A549 (cell line): ENCODE data around the gene SIRT7. TPM values are rescaled to one million over a fixed set of nuclear protein-coding genes. Genes with fewer than 3 reads are reported as not detected.

Source experiments
- ATAC-seq, 2 experiments: fragments of 200-7000 bp in 1 of 2; fragments of >200 bp in 1 of 2; cut with Nextera tagmentation in 1 of 2; cut with Tn5 transposase in 1 of 2; 3 replicates each; pipeline versions ENCODE4 v1.8.0 to v1.9.1; 2018 to 2020; ENCODE audit warnings: mild to moderate bottlenecking in 1 of 2, moderate library complexity in 1 of 2
- CTCF ChIA-PET: fragments of 300-600 bp; sonication (Branson Sonifier 250); formaldehyde crosslinking; extraction: SDS; loops from one replicate; lab custom pipeline; 2021; ENCODE audit warnings: antibody characterized with exemption, inconsistent platforms; lab: Yijun Ruan, JAX
- POLR2A ChIA-PET: fragments of 350-600 bp; formaldehyde crosslinking; extraction: SDS; loops from one replicate; lab custom pipeline; 2021; ENCODE audit warnings: antibody characterized with exemption, inconsistent platforms; lab: Yijun Ruan, JAX
- DNase-seq, 2 experiments: peaks; one replicate each; pipeline versions ENCODE4 v3.0.0 to v3.0.0-alpha.2; 2011 to 2016; ENCODE audit warnings: low read depth in 1 of 2, low spot score in 1 of 2
- FAIRE-seq: peaks from 2 replicates; lab custom pipeline; 2011; peaks lifted over from hg19 to GRCh38; lab: Jason Lieb, UNC
- H3K27ac ChIP-seq, 2 experiments: fragments of >200 bp; sonication (Bioruptor Twin); formaldehyde crosslinking; 3 replicates each; pipeline ENCODE4 v1.5.1; 2016 to 2017
- H3K4me1 ChIP-seq: fragments of >200 bp; sonication (Bioruptor Twin); formaldehyde crosslinking; 3 replicates; pipeline ENCODE4 v1.6.1; 2016
- H3K4me2 ChIP-seq: fragments of >200 bp; sonication (Bioruptor Twin); formaldehyde crosslinking; 3 replicates; pipeline ENCODE4 v1.6.1; 2016
- H3K4me3 ChIP-seq: fragments of >200 bp; sonication (Bioruptor Twin); formaldehyde crosslinking; 3 replicates; pipeline ENCODE4 v1.5.1; 2016
- H3K9me3 ChIP-seq: fragments of >200 bp; sonication (Bioruptor Twin); formaldehyde crosslinking; 3 replicates; pipeline ENCODE4 v1.6.1; 2016
- BHLHE40 ChIP-seq: IDR thresholded peaks from 2 replicates; pipeline ENCODE4 v1.6.1; 2012; ENCODE audit warnings: low read depth, low read length, inconsistent platforms
- CHD2 ChIP-seq: fragments of 150-350 bp; IDR thresholded peaks from 2 replicates; pipeline ENCODE4 v1.6.1; 2014; ENCODE audit warnings: low read length; ENCODE audit not compliant: partially characterized antibody
- EP300 ChIP-seq, 2 experiments: fragments of >200 bp; sonication (Bioruptor Twin); formaldehyde crosslinking; IDR thresholded peaks; 2 replicates in 1 of 2; 3 replicates in 1 of 2; pipeline ENCODE4 v1.6.1; 2016 to 2017
- HDAC2 ChIP-seq: fragments of 200-600 bp; sonication (generic); IDR thresholded peaks from 2 replicates; pipeline ENCODE4 v1.6.1; 2016
- HEYL ChIP-seq: fragments of 250-450 bp; sonication (Bioruptor Pico); IDR thresholded peaks from 2 replicates; pipeline ENCODE4 v1.8.0; 2021; ENCODE audit warnings: mild to moderate bottlenecking, moderate library complexity
- JUN ChIP-seq, 2 experiments: fragments of >200 bp; sonication (Bioruptor Twin); formaldehyde crosslinking; IDR thresholded peaks; 2 replicates in 1 of 2; 3 replicates in 1 of 2; pipeline ENCODE4 v1.6.1; 2016 to 2017
- JUNB ChIP-seq: fragments of >200 bp; sonication (Bioruptor Twin); formaldehyde crosslinking; IDR thresholded peaks from 2 replicates; pipeline ENCODE4 v1.6.1; 2016
- KDM5A ChIP-seq: fragments of 200-600 bp; sonication (generic); IDR thresholded peaks from 2 replicates; pipeline ENCODE4 v1.6.1; 2016; ENCODE audit warnings: antibody characterized with exemption, mild to moderate bottlenecking
- MYC ChIP-seq: IDR thresholded peaks from 2 replicates; pipeline ENCODE4 v1.6.1; 2012; ENCODE audit warnings: mild to moderate bottlenecking, inconsistent platforms, low read length, improper control_type of control experiment, borderline replicate concordance
- POLR2A ChIP-seq: IDR thresholded peaks from 2 replicates; pipeline ENCODE4 v1.6.1; 2012; ENCODE audit warnings: mild to moderate bottlenecking, low read length
- TFCP2L1 ChIP-seq: fragments of 250-450 bp; sonication (Bioruptor Pico); IDR thresholded peaks from 2 replicates; pipeline ENCODE4 v1.5.0; 2021; ENCODE audit warnings: mild to moderate bottlenecking
- ZFP36 ChIP-seq: fragments of 450-650 bp; IDR thresholded peaks from 2 replicates; pipeline ENCODE4 v1.6.1; 2014; ENCODE audit warnings: borderline replicate concordance; ENCODE audit not compliant: partially characterized antibody
- ZNF302 ChIP-seq: fragments of 250-450 bp; sonication (Bioruptor Pico); IDR thresholded peaks from 2 replicates; pipeline ENCODE4 v1.9.0; 2021; ENCODE audit warnings: inconsistent platforms, mild to moderate bottlenecking, moderate library complexity
- ZSCAN20 ChIP-seq: fragments of 250-450 bp; sonication (Bioruptor Pico); IDR thresholded peaks from 2 replicates; pipeline ENCODE4 v1.8.0; 2022; ENCODE audit warnings: mild to moderate bottlenecking, moderate library complexity
- WGBS: methylation state at CpG from one replicate; pipeline ENCODE4 v1.1.6; 2017; ENCODE audit errors: missing lambda C conversion rate; 5-methylcytosine and 5-hydroxymethylcytosine counted together
- polyA plus RNA-seq, 4 experiments: library from polyadenylated mRNA; depleted of rRNA in 3 of 4; stranded (reverse); fragments of >200 nt; fragmentation: RNase III in 1 of 4; extraction: RNeasy Plus Mini Kit Qiagen cat#74134 plus additional on column Dnase treatment in 1 of 4; gene quantifications; 2 replicates in 3 of 4; 3 replicates in 1 of 4; pipeline ENCODE4 v1.2.3, GENCODE V29; 2011 to 2017
- TF ChIP-seq, protein P1 (sequence below): fragments of >200 bp; sonication (Bioruptor Twin); formaldehyde crosslinking; IDR thresholded peaks from 2 replicates; pipeline ENCODE4 v1.6.1; 2016
- TF ChIP-seq, protein P2 (sequence below): fragments of 200-600 bp; sonication (generic); IDR thresholded peaks from 2 replicates; pipeline ENCODE4 v1.6.1; 2016; ENCODE audit warnings: antibody characterized with exemption, mild to moderate bottlenecking, moderate library complexity
- TF ChIP-seq, protein P3 (sequence below): fragments of 450-650 bp; IDR thresholded peaks from 2 replicates; pipeline ENCODE4 v1.6.1; 2014; ENCODE audit warnings: antibody characterized with exemption

SIRT7 gene
- polyA plus RNA-seq, 2 of the 4 experiments (the other 2 are of a cell fraction): 9.8 to 35.2 TPM

GRCh38 chr17:81908793-81909192 is 9.2 kb downstream of the SIRT7 start:
- no peaks in the 10 kb centered on the region for H3K9me3 ChIP-seq
- FAIRE-seq (no peak), DNase-seq (no peak), ATAC-seq (no peak)
- H3K4me2 ChIP-seq: no peak overlapping the region
- no peak for TF ChIP-seq ZSCAN20 (CRISPR knock-in tag)
- WGBS: 93% methylated on average over 10 of the region's 11 CpGs
- POLR2A ChIA-PET: no interaction called here
- peaks cover 10% of the 10 kb centered on the region; the same call in 2 of the 3 replicates for H3K4me1 ChIP-seq
- CTCF ChIA-PET: interaction anchor here (0.8 to 7.6 kb wide), 6 partner anchors 8 to 112 kb away, joined by 3 to 68 read pairs (median 5); partner anchors contain the start of gene MAFG
- no peak overlapping the region for H3K27ac ChIP-seq
- no peak overlapping the region for H3K4me3 ChIP-seq

- Histone ChIP-seq H3K4me2 (no peak overlapping the region), H3K4me3 (no peak overlapping the region), H3K27ac (no peak overlapping the region), H3K9me3 (no peaks in the 10 kb centered on the region), H3K4me1 (peaks cover 10% of the 10 kb centered on the region; the same call in 2 of the 3 replicates)
- TF ChIP-seq, protein P1, sequence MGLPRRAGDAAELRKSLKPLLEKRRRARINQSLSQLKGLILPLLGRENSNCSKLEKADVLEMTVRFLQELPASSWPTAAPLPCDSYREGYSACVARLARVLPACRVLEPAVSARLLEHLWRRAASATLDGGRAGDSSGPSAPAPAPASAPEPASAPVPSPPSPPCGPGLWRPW: no peak
- TF ChIP-seq POLR2A: no peak; the same call in 1 of the 2 replicates
- no peak for TF ChIP-seq KDM5A
- TF ChIP-seq HEYL (CRISPR knock-in tag): no peak
- no peak for TF ChIP-seq ZNF302 (CRISPR knock-in tag)
- no peak for TF ChIP-seq JUN (IDR thresholded peaks at IDR 0.05)
- TF ChIP-seq, protein P2, sequence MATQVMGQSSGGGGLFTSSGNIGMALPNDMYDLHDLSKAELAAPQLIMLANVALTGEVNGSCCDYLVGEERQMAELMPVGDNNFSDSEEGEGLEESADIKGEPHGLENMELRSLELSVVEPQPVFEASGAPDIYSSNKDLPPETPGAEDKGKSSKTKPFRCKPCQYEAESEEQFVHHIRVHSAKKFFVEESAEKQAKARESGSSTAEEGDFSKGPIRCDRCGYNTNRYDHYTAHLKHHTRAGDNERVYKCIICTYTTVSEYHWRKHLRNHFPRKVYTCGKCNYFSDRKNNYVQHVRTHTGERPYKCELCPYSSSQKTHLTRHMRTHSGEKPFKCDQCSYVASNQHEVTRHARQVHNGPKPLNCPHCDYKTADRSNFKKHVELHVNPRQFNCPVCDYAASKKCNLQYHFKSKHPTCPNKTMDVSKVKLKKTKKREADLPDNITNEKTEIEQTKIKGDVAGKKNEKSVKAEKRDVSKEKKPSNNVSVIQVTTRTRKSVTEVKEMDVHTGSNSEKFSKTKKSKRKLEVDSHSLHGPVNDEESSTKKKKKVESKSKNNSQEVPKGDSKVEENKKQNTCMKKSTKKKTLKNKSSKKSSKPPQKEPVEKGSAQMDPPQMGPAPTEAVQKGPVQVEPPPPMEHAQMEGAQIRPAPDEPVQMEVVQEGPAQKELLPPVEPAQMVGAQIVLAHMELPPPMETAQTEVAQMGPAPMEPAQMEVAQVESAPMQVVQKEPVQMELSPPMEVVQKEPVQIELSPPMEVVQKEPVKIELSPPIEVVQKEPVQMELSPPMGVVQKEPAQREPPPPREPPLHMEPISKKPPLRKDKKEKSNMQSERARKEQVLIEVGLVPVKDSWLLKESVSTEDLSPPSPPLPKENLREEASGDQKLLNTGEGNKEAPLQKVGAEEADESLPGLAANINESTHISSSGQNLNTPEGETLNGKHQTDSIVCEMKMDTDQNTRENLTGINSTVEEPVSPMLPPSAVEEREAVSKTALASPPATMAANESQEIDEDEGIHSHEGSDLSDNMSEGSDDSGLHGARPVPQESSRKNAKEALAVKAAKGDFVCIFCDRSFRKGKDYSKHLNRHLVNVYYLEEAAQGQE: no peak
- no peak for TF ChIP-seq JUNB
- TF ChIP-seq EP300 (IDR thresholded peaks at IDR 0.05): no peak
- no peak for TF ChIP-seq ZFP36
- no peak for TF ChIP-seq TFCP2L1 (CRISPR knock-in tag)
- no peak for TF ChIP-seq CHD2
- TF ChIP-seq, protein P3, sequence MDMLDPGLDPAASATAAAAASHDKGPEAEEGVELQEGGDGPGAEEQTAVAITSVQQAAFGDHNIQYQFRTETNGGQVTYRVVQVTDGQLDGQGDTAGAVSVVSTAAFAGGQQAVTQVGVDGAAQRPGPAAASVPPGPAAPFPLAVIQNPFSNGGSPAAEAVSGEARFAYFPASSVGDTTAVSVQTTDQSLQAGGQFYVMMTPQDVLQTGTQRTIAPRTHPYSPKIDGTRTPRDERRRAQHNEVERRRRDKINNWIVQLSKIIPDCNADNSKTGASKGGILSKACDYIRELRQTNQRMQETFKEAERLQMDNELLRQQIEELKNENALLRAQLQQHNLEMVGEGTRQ: no peak
- TF ChIP-seq BHLHE40: no peak
- no peak for TF ChIP-seq HDAC2
- no peak for TF ChIP-seq MYC
- WGBS: 94% methylated on average over 24 of the region's 26 CpGs
- no peak for FAIRE-seq
- CTCF ChIA-PET: interaction anchor here (1.2 to 2.8 kb wide), 6 partner anchors 12 to 85 kb away, joined by 3 to 7 read pairs (median 4); partner anchors contain the start of gene MAFG
- ATAC-seq: no peak
- POLR2A ChIA-PET: no interaction called here
- DNase-seq: no peak
These were observed 10.5 kb downstream of the SIRT7 start for GRCh38 chr17:81907219-81908145.
